CD14-positive monocyte (primary cell): ENCODE data around the gene INPP5J. TPM values are rescaled to one million over a fixed set of nuclear protein-coding genes. Genes with fewer than 3 reads are reported as not detected.

Source experiments
- DNase-seq, 3 donors: peaks; one replicate each; pipeline ENCODE4 v3.0.0-alpha.2; 2011 to 2022
- H2AFZ ChIP-seq: 2 replicates; pipeline ENCODE4 v1.6.0; 2012; ENCODE audit warnings: mild to moderate bottlenecking, low read depth, low read length, inconsistent platforms; ENCODE audit not compliant: insufficient read depth, poor library complexity, severe bottlenecking
- H3K27ac ChIP-seq, 2 donors: 1 replicate in 1 of 2; 2 replicates in 1 of 2; pipeline ENCODE4 v1.5.1; 2012 to 2013; ENCODE audit warnings: low read length in 2 of 2, control low read depth in 1 of 2, inconsistent platforms in 1 of 2, low read depth in 1 of 2, mild to moderate bottlenecking in 1 of 2
- H3K27me3 ChIP-seq, 2 donors: one replicate each; pipeline versions ENCODE4 v1.6.0 to v1.6.1; 2011 to 2013; ENCODE audit warnings: low read length in 2 of 2; ENCODE audit not compliant: control insufficient read depth in 2 of 2, insufficient read depth in 2 of 2
- H3K36me3 ChIP-seq, 2 donors: replicated peaks in 1 of 2; 1 replicate in 1 of 2; 2 replicates in 1 of 2; pipeline versions ENCODE4 v1.5.1 to v1.6.1; 2012 to 2013; ENCODE audit warnings: low read length in 2 of 2, control low read depth in 1 of 2, inconsistent platforms in 1 of 2, mild to moderate bottlenecking in 1 of 2; ENCODE audit not compliant: insufficient read depth in 2 of 2, control insufficient read depth in 1 of 2
- H3K4me1 ChIP-seq, 2 donors: 1 replicate in 1 of 2; 2 replicates in 1 of 2; pipeline versions ENCODE4 v1.5.1 to v1.6.1; 2012 to 2013; ENCODE audit warnings: low read length in 2 of 2, control low read depth in 1 of 2, inconsistent platforms in 1 of 2, mild to moderate bottlenecking in 1 of 2, moderate library complexity in 1 of 2; ENCODE audit not compliant: insufficient read depth in 2 of 2, control insufficient read depth in 1 of 2
- H3K4me2 ChIP-seq: replicated peaks from 2 replicates; pipeline ENCODE3; 2012; ENCODE audit warnings: low read length, moderate library complexity, mild to moderate bottlenecking; ENCODE audit not compliant: poor library complexity, severe bottlenecking; ENCODE audit errors: extremely low read depth
- H3K4me3 ChIP-seq, 3 experiments: fragments of 200-600 bp in 1 of 3; sonication (generic) in 1 of 3; replicated peaks in 1 of 3; 1 replicate in 2 of 3; 2 replicates in 1 of 3; pipeline ENCODE4 v1.5.1; 2011 to 2013; ENCODE audit warnings: low read length in 3 of 3, mild to moderate bottlenecking in 3 of 3, control low read depth in 2 of 3, low read depth in 2 of 3, inconsistent platforms in 1 of 3, moderate library complexity in 1 of 3
- H3K79me2 ChIP-seq: 2 replicates; pipeline ENCODE4 v1.6.0; 2012; ENCODE audit warnings: mild to moderate bottlenecking, control low read depth, inconsistent platforms, low read length, moderate library complexity; ENCODE audit not compliant: insufficient read depth
- H3K9ac ChIP-seq: 2 replicates; pipeline ENCODE4 v1.6.0; 2017; ENCODE audit warnings: low read length, mild to moderate bottlenecking; ENCODE audit not compliant: insufficient read depth, poor library complexity, severe bottlenecking
- H3K9me3 ChIP-seq, 2 donors: replicated peaks in 1 of 2; 1 replicate in 1 of 2; 2 replicates in 1 of 2; pipeline versions ENCODE4 v1.5.1 to v1.6.1; 2012 to 2013; ENCODE audit warnings: low read length in 2 of 2, control low read depth in 1 of 2; ENCODE audit not compliant: control insufficient read depth in 1 of 2, insufficient read depth in 1 of 2
- H4K20me1 ChIP-seq: 2 replicates; pipeline ENCODE4 v1.6.0; 2012; ENCODE audit warnings: mild to moderate bottlenecking, low read length, control low read depth, moderate library complexity; ENCODE audit not compliant: insufficient read depth
- H3K27ac Mint-ChIP-seq, 7 donors: one replicate each; pipeline ENCODE4 v1.8.0; 2020; ENCODE audit warnings: mild to moderate bottlenecking in 7 of 7, mixed read lengths in 7 of 7, moderate library complexity in 6 of 7, inconsistent platforms in 2 of 7
- H3K27me3 Mint-ChIP-seq, 3 donors: one replicate each; pipeline ENCODE4 v1.8.0; 2021 to 2022; ENCODE audit warnings: low read depth in 3 of 3, mild to moderate bottlenecking in 3 of 3, mixed read lengths in 3 of 3, moderate library complexity in 3 of 3, inconsistent platforms in 1 of 3
- H3K36me3 Mint-ChIP-seq, 2 donors: one replicate each; pipeline ENCODE4 v1.8.0; 2020; ENCODE audit warnings: mixed read lengths in 2 of 2, inconsistent platforms in 1 of 2, mild to moderate bottlenecking in 1 of 2
- H3K4me1 Mint-ChIP-seq: one replicate; pipeline ENCODE4 v1.8.0; 2020; ENCODE audit warnings: mild to moderate bottlenecking, mixed read lengths
- H3K4me3 Mint-ChIP-seq, 2 donors: one replicate each; pipeline ENCODE4 v1.8.0; 2020; ENCODE audit warnings: mild to moderate bottlenecking in 2 of 2, mixed read lengths in 2 of 2, moderate library complexity in 1 of 2
- H3K9me3 Mint-ChIP-seq, 7 donors: one replicate each; pipeline ENCODE4 v1.8.0; 2020 to 2022; ENCODE audit warnings: mixed read lengths in 7 of 7, mild to moderate bottlenecking in 6 of 7, moderate library complexity in 6 of 7, inconsistent platforms in 2 of 7
- CTCF ChIP-seq: fragments of 200-600 bp; IDR thresholded peaks from one replicate; pipeline ENCODE4 v1.8.0; 2022; ENCODE audit warnings: antibody characterized with exemption, mild to moderate bottlenecking
- WGBS: methylation state at CpG from one replicate; pipeline ENCODE4 v1.1.5; 2013; ENCODE audit warnings: missing lambda C conversion rate; ENCODE audit not compliant: insufficient coverage; 5-methylcytosine and 5-hydroxymethylcytosine counted together
- intact Hi-C, 2 donors: fragments of 100-400 bp; cut with micrococcal nuclease; formaldehyde crosslinking; loops; one replicate each; pipeline versions ENCODE4 v1.15.0 to v1.15.1; 2023
- polyA plus RNA-seq, 3 donors: library from polyadenylated mRNA; depleted of rRNA in 1 of 3; unstranded in 2 of 3; stranded (reverse) in 1 of 3; fragments of 300-500 nt in 2 of 3; fragments of >200 nt in 1 of 3; fragmentation: Illumina TruSeq in 2 of 3; gene quantifications; 1 replicate in 2 of 3; 2 replicates in 1 of 3; pipeline ENCODE4 v1.2.3, GENCODE V29; 2012 to 2021

Gene INPP5J
- polyA plus RNA-seq, 3 donors = 0.03 TPM; not detected in 2

GRCh38 chr22:31150615-31151014 is 27.8 kb downstream of the INPP5J start:
- Histone ChIP-seq H2AFZ (no peak overlapping the region), H3K4me3 (no peak overlapping the region), H3K27ac (no peak overlapping the region), H3K9ac (no peak overlapping the region), H3K27me3 (peaks cover 0 to 2% of the 10 kb centered on the region in 2 donors), H3K36me3 (no peaks in the 10 kb centered on the region), H3K4me1 (no peaks in the 10 kb centered on the region), H4K20me1 (no peaks in the 10 kb centered on the region), H3K9me3 (peaks cover 0 to 7% of the 10 kb centered on the region in 2 donors), H3K4me2 (no peak overlapping the region), H3K79me2 (no peaks in the 10 kb centered on the region)
- peaks cover 2 to 17% (median 9%) of the 10 kb centered on the region in 7 donors for H3K9me3 Mint-ChIP-seq
- H3K27me3 Mint-ChIP-seq = peaks cover 4 to 6% (median 6%) of the 10 kb centered on the region in 3 donors
- H3K4me1 Mint-ChIP-seq = peaks cover 6% of the 10 kb centered on the region
- no peaks in the 10 kb centered on the region for H3K36me3 Mint-ChIP-seq
- no peak for DNase-seq
- peak; percentile 16 for TF ChIP-seq CTCF
- intact Hi-C loops = loop anchor here (10.0 kb wide), 2 partner anchors 74 to 186 kb away; partner anchors contain the start of genes MORC2 (in 1 of the 2) and TUG1 (in 1 of the 2)
- H3K27ac Mint-ChIP-seq = no peak overlapping the region
- no CpG with 5 or more reads among the region's 3 CpGs for WGBS
- H3K4me3 Mint-ChIP-seq = no peak overlapping the region

- no peak overlapping the region for H3K4me2 ChIP-seq
- Mint-ChIP-seq H3K27ac (no peak overlapping the region), H3K27me3 (peaks cover 4 to 8% (median 6%) of the 10 kb centered on the region in 3 donors), H3K4me1 (peaks cover 6% of the 10 kb centered on the region), H3K9me3 (peaks cover 0 to 10% (median 6%) of the 10 kb centered on the region in 7 donors), H3K4me3 (no peak overlapping the region), H3K36me3 (no peaks in the 10 kb centered on the region)
- no peaks in the 10 kb centered on the region for H3K4me1 ChIP-seq
- no peak for DNase-seq
- no peak for TF ChIP-seq CTCF
- H4K20me1 ChIP-seq = no peaks in the 10 kb centered on the region
- H3K4me3 ChIP-seq = no peak overlapping the region
- intact Hi-C loops = loop anchor here (10.0 kb wide), 2 partner anchors 73 to 187 kb away; partner anchors contain the start of genes MORC2 (in 1 of the 2) and TUG1 (in 1 of the 2)
- no peak overlapping the region for H3K27ac ChIP-seq
- no peaks in the 10 kb centered on the region for H3K36me3 ChIP-seq
- no peaks in the 10 kb centered on the region for H3K79me2 ChIP-seq
- H2AFZ ChIP-seq = no peak overlapping the region
- H3K9me3 ChIP-seq = peaks cover 0 to 7% of the 10 kb centered on the region in 2 donors
- H3K27me3 ChIP-seq = peaks cover 0 to 2% of the 10 kb centered on the region in 2 donors
- no CpG with 5 or more reads among the region's 2 CpGs for WGBS
- no peak overlapping the region for H3K9ac ChIP-seq
Measured at GRCh38 chr22:31151872-31152271, 29.1 kb downstream of the INPP5J start.
